PC-9 (cell line): ENCODE data around the gene GOLGA6D.
"Not testable (repeated sequence)": the region's sequence is repeated elsewhere in the genome, so short reads cannot be mapped to it uniquely, and the experiment has no call there.

Experiments used
- EZH2 ChIP-seq: fragments of 200-600 bp; sonication (generic); IDR thresholded peaks from 2 replicates; pipeline ENCODE4 v1.8.0; 2017; ENCODE audit warnings: antibody characterized with exemption, low read depth
- TF ChIP-seq, protein P1 (sequence below): fragments of 200-600 bp; sonication (generic); conservative IDR thresholded peaks from 2 replicates; pipeline ENCODE4 v1.6.1; 2017; ENCODE audit warnings: mixed run types, antibody characterized with exemption, mild to moderate bottlenecking, moderate library complexity

DNA sequence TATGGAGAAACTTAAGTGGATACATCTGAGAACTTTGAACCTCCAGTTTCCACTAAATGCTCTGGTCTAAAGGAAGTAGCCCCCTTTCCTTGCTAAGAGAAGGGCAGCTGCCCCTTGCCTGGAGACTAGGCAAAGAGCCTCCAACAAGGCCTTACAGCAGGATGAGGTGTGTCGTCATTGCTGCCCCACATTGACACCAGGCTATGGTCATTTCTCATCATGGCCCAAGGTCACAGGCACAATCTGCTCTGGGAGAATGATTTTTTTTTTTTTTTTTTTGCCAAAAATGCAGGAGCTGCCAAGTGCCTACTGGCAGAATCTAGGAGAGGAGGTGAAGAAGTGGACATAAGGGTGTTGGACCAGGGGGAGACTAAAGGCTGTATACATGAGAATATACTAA is 36.9 kb upstream of the GOLGA6D start:
- TF ChIP-seq, protein P1, sequence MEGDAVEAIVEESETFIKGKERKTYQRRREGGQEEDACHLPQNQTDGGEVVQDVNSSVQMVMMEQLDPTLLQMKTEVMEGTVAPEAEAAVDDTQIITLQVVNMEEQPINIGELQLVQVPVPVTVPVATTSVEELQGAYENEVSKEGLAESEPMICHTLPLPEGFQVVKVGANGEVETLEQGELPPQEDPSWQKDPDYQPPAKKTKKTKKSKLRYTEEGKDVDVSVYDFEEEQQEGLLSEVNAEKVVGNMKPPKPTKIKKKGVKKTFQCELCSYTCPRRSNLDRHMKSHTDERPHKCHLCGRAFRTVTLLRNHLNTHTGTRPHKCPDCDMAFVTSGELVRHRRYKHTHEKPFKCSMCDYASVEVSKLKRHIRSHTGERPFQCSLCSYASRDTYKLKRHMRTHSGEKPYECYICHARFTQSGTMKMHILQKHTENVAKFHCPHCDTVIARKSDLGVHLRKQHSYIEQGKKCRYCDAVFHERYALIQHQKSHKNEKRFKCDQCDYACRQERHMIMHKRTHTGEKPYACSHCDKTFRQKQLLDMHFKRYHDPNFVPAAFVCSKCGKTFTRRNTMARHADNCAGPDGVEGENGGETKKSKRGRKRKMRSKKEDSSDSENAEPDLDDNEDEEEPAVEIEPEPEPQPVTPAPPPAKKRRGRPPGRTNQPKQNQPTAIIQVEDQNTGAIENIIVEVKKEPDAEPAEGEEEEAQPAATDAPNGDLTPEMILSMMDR, result not testable (repeated sequence)
- not testable (repeated sequence) for TF ChIP-seq EZH2
